GM19240 (cell line): ENCODE data around the gene SLC4A4.

Experiments used
- DNase-seq: peaks from one replicate; pipeline ENCODE4 v3.0.0; 2011; ENCODE audit warnings: low spot score; ENCODE audit not compliant: insufficient read length

The SLC4A4 gene

DNA sequence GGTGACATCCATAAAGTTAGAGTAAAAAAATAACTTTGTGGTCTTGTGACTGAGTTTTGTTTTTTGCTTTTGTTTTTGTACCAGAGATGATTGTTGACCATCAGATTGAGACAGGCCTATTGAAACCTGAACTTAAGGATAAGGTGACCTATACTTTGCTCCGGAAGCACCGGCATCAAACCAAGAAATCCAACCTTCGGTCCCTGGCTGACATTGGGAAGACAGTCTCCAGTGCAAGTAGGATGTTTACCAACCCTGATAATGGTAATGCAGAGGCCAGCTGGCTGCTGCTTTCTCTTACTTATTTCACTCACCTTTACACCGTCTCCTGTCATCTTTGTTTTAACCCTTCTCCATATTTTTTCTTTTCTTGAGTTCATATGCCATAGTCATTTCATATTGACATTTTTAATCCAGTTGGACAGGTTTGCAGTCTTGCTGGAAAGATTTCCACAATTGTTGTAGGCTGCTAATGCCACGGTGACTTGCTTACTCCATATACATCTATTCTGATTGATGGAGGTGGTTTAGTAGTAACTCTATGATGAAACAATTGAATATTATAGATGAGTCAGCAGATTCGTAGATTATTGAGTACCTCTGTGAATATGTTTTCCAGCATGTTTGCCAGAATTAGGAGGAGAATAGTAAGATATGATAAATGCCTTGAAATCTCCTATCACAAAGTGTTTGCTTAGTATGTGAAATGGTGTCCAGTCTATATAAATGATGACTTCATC lies 18.3 kb downstream of the SLC4A4 start:
- DNase-seq: no peak

DNA sequence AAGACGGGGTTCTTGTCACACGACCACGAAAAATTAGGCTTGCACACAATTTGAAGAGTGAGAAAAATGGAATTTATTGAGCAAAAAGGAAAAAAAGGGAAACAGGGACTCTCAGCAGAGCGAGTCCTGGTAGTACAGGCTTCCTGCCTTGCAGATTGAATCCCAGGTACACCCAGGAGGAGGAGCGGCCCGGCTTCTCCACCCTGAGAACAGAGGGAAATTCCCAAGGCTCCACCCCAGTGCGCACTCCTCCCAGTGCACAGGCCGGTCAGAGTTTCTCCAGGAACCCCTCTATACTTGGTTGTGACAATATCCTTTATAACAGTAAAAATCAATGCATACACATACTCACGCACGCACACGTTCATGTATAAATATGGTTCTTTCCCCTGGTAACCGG lies 22.0 kb downstream of the SLC4A4 start:
- no peak for DNase-seq

DNA sequence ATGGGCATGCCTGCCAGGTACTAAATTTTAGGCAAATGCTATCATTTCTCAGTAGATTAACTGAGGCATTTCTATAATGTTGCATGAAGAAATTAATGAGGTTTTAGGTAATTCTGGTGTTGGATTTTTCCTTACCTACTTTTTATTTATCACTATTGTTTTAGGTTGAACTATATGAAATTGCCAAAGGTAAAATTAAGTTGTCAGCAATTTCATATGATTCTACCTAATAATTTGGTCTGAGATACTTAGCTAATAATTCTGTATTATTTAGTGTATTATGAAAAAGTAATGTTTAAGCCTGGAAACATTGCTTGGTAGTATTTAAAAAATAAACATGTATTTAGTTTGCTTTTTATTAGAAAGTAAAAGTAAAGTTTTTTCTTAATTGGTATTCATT lies 22.7 kb downstream of the SLC4A4 start:
- no peak for DNase-seq

DNA sequence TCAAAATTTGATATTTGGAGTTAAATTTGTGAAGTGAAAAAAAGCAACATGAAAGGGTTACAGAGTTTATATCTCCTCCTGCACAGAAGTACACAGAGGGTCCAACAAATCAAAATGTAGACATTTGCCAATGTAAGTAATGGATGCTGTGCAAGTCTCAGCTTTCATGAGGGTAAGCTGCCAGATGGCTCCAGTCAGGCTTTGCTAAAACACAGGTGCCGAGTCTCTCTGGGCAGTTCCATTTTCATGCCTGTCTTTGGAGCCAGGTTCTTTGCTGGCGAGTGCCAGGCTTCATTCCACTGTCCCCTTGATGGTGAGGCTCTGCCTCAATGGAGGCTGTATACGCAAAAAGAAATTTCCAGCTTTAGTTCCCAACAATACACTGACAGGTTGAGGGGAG lies 27.9 kb downstream of the SLC4A4 start:
- no peak for DNase-seq

DNA sequence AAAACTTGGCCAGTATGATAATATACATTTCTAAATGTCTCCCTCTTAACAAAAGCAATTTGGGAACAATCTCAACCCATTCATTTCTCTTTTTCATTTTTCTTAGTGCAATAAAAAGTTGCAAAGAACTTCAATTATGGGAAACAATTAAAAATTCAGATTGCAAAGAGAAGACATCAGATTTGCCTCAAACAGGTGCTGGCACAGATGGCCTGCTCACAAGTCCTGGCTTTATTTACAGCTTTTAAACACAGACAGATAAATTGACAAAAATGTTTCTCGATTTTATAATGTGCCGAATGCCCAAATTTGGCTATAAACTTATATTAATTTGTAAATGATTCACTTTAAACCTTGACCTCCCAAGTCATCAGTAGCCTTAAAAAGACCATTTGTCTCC lies 28.7 kb downstream of the SLC4A4 start:
- no peak for DNase-seq

DNA sequence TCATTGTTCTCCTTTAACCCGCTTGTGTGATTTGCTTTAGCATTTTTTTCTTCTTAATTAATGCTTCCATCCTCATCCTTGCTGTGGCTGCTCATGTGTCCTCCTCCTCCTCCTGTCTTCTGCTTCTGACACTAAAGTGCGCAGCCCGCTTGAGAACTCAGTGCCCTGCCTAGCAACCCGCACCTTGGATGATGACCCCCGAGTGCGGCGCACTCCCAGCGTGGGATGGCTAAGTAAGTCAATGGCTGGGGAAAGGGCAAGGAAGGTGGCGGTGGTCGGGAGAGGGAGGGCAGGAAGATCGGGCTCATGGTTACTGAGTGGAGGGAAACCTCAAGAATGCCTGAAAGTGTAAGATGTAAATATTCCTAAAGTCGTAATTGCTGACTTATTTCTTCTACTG lies 30.1 kb downstream of the SLC4A4 start:
- no peak for DNase-seq

DNA sequence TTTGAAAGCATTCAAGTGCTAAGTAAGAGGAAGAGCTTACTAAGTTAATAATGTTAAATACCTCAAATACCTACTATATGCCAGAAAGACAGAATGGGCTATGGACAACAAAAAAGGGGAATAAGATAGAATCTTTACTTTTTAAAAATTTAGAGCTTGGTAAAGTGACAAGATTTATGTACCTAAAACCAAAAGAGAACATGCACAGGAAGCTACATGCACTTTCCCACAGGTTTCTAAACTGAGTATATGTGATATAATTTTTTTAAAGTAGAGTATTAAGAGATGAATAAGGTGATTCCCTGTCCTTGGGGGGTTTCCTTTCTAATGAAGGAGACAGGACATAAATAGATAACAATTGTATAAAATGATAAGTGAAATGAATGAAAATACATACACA lies 30.7 kb downstream of the SLC4A4 start:
- no peak for DNase-seq

DNA sequence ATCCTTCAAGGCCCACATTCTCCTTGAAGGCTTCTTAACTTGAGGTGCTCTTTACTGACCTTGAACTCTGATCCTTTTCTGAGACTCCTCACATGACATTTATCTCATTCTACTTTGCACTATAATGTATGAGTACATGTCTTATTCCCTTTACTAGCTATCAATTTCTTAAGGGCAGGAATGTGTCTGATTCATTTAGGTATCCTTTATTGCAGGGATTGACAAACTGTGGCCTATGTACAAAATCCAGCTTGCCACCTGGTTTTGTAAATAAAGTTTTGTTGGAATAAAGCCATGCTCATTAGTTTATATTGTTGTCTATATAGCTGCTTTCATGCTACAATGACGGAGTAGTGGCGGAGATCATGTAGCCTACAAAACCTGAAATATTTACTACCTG lies 36.7 kb downstream of the SLC4A4 start:
- DNase-seq: no peak

DNA sequence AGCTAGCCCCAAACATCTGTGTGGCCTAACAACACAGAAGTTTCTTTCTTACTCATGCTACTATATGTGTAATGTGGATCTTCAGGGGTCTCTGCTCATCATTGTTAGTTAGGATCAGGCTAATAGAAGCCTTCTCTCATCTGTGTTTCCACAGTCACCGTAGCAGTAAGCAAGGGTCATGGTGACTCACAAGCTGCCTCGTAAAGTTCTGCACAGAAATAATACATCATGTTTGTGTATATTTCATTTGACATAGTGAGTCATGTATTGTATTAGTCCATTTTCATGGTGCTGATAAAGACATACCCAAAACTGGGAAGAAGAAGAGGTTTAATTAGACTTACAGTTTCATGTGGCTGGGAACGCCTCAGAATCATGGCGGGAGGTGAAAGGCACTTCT lies 38.7 kb downstream of the SLC4A4 start:
- DNase-seq: no peak

DNA sequence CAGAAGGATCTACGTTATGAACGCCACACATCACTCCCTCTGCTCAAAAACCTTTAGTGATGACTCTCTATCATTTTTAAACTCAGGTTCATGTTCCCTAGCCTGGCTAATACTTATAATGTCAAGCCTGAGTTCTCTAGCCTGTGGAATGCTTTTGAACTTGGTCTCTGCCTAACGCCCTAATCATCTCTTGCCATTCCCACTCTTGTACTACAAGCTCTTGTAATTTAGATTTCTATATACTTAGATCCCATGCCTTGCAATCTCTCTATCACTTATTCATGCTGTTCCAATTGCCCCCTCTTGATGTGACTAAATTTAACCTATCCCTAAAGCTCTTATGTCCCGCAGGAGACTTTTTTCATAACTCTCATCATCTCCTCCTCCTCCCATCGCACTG lies 40.3 kb downstream of the SLC4A4 start:
- DNase-seq: no peak

DNA sequence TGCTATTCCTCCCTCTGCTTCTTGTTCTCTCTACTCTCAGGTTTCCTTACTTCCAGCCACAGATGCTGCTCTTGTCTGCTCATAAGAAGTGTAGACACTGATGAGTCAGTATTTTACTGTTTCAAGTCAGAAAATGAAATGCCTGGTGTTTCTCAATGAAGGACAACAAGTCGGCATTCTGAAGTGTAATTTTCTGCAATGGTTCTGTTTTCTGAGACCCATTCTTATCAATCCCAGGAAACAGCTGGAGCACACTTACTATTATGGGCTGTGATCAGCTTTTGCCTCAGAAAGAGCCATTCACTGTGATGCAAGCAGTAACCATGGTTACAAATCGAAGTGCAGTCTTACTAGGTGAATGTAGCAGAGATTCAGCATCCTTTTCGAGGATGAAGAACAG lies 42.0 kb downstream of the SLC4A4 start:
- no peak for DNase-seq

DNA sequence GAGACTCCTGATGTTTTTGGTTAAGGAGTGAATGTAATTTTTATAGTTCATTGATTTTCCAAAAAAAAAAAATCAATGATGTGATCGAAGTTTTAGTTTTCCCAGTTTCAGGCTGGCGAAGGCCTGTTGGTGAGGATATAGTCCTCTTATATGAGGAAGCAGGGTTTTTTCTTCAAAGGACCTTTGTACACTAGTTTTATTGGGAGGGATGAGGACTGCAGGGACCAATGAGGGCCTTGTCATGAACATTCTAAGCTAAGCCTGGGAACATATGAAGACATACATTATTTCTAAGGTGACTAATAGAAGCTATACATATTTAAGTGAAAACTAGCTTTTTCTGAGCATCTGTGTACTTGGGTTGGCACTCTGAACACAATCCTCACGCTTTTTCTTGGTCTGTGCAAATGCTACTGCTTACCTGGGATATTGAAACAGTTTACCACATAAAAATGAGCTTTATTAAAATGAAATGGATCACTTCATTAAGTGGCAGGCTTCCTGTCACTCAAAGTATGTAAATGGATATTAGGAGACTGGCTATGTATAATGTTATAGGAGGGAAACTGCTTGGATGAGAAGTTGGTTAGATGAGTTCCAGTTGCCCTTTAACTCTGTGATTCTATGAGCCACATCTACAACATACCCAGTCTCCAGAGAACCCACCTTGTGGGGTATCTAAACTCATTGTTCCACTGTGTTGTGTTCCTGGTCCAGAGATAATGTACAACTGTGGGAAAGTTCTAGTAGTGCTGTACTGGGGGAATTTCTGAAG lies 43.5 kb downstream of the SLC4A4 start:
- DNase-seq: no peak

DNA sequence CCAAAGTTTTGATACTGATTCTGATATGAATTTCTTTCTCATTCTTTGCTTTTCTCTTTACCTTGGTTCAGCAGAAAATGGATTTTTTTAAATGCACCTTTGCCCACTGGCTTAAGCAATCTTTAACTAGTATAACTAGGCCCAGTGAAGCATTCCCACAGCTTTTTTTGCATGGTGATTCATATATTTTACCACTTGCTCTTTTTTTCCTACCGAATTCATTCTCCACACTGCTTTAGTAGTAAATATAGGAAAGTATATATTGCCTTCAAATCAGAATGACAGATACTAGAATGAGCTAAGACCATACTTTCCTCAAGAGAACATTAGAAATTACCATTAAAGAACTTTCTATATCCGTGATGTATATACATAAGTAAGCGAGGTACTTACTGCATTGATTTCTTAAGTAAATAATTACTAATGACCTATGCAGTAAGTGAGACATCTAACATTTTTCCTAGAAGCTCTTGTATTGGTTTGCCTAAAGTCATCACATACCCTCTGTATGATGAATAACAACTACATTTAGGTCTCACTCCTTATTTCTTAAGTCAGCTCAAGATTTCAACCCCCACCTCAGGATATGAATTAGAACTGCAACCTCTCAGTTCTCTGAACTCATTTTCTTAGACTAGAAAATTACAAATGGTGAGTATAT lies 44.2 kb downstream of the SLC4A4 start:
- DNase-seq: no peak

DNA sequence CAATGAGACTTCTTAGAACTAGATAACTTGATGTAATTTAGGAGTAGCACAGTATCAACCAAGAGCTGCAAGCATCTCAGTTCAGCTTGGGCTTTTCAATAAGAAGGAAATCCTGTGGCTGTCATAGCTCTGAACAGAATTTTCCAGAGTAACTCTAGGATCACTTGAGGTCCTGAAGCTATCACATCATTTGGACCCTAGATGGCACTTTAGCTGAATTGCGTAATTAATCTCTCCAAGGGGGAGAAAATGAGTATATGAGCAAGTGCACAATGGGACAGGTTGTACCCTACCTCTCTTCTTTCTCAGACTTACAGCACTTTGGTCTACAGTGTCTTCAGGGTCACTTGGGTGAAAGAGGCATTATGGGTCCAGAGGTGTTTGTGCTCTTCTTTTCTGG lies 45.2 kb downstream of the SLC4A4 start:
- DNase-seq: no peak

DNA sequence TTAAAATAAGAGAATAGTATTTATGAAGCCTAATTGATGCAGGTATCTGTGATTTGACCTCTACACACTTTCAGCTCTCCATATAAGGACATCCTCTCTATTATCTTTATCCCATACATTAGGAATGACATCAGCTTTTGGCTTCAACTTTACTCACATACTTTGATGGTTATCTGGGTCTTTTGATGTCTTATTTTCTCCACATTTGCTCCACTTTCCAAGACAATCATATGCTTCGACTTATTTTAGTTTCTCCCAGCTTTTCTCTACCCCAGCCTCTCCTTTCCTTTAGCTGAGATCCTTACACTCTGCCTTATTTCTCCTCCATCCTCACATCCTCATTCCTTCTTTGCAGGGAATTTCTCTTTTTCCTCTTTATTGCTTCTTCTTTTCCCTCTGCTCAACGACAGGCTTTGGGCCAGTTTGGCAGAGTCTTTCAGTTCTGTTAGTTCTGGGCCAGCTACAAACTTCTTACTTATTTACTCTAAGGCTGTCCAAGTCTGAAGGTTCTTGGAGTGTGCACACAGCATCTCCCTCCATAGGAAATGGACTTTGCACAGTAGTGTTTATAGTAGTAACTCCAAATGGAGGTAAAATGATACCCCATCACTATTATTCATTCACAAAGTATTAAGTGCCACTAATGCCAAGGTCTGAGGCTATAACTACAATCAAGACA lies 50.5 kb downstream of the SLC4A4 start:
- no peak for DNase-seq

DNA sequence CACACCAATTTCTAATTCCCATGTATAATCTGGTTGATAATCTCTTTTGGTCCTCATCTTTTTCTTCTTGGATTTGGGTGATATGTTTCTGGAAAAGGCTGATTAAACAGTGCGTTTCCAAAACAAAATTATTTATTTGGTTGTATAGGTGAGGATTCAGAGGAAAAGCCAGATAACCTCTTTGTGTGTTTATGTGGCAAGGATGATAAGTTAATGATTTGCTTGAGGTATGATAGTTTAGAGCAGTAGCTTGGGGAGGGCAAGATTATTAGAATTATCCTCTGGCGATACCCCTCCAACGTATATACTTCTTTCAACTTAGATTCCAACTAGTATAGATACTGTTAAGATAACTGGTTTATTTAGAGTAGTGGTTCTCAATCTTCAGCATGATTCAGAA lies 53.3 kb downstream of the SLC4A4 start:
- DNase-seq: no peak

DNA sequence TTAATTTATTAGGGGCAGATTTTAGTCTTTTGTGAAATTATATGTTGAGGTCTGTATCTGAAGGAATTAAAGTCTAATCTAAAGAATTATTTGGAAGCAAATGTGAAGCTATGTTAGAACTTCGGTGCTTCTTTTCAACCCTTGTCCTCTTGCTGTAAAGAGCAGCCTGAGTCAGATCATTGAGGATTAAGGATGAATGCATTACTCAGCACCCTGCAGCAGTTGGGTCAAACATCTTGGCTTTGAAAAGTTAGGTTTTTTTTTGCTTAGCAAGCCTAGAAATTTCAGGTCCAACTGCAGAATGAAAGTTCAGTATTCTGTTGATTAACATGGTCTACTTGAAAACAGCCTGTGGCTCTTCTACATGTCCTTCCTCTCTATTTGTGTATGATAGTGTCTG lies 57.6 kb downstream of the SLC4A4 start:
- no peak for DNase-seq

DNA sequence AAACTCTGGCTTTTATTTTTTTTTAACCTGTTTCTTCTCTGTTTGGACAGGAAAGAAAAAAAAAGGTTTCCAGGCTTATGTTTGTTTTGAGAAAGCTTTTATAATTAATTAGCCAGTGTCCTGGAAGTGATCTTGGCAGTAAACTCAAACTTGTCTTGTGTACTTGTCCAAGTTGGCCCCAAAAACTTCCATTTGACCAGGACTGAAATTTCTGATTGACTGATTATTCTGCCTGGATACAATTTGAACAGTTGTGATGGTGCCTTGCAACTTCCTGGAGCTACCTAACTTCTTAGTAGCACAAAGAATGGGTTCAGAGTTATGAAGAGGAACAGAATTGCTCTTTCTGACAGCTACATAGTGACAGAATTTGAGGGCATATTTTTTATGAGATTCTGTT lies 62.0 kb downstream of the SLC4A4 start:
- no peak for DNase-seq

DNA sequence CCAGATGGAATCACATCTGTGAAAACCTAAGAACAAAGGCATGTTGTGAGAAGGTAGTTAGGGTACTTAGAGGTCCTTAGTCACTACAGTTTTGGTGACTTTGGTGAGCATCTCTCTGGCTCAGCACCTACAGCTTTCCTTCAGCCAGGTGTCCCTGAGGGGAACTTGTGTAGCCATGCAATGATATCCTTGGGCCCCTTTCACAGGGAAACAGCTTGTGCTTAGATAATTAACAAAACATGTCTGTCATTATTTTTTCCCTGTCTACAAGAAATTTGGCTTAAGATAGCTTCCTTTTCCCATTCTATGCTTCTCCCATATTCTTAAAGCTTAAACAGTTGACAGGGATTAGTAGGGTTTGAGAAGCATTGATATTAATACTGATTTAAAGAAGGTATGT lies 63.8 kb downstream of the SLC4A4 start:
- no peak for DNase-seq

DNA sequence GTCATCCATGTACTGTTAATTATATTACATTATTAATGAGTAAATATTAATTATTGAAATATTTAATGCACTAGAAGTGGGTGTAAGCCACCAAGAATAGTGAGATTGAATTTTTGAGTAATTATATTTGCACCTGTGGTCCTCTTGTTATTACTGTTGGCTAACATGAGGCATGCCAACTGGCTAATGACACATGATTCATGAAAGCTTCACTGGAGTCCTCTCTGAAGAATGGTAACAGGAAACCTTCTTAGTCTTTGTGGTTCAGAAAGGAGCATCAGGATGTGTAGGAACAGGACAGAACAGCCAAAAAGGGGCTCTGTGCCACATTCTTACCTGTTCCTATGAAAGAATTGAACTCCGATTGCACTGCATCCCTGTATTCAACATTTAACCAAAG lies 65.2 kb downstream of the SLC4A4 start:
- no peak for DNase-seq

DNA sequence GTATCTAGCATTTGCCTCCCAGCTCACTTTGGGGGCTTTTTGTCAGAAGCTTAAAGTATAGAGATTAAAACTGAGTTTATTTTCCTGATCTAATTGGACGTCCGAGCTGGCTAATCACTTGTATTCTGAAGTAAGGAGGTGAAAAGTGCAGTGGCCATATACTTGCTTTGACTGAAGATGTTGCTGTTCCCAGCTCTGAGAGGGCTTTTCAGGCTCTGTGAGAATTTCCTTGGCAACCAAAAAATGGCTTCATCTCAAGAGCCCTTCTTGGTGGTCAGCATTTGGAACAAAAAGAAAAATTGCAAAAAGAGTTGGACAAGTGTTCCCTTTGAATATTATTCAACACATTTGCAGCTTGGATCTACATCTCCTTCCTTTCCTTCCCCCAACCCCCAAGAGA lies 67.0 kb downstream of the SLC4A4 start:
- no peak for DNase-seq

DNA sequence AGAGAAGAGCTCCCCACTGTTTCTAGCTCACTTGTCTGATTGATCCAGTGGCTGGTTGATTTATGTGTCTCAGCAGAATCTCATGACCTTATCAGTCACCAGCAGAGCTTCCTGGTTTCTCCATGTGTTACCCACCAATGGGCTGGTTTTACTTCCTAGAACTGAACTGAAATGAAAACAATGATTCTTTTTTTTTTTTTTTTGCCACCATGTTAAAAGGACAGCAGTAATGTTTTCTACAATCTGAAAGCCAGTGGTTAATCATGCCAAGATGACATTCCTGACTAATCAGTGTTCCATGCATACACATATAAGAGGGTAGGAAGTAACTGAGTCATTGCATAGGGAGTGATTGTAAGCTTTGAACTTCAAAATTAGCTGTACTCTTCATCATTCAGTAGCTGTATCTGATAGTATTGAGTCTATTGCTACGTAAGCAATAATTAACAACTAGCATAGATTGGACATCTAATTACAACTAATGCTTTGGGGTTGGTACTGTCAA lies 67.7 kb downstream of the SLC4A4 start:
- DNase-seq: no peak
